HL-60 (cell line): Measurements from ENCODE around the gene TANK.

Experiments used
- DNase-seq, 2 experiments: peaks; one replicate each; pipeline ENCODE4 v3.0.0-alpha.2; 2010 to 2020; ENCODE audit warnings: low read depth in 1 of 2, low spot score in 1 of 2
- H3K27ac ChIP-seq: fragments of 250-450 bp; sonication (Bioruptor Pico); replicated peaks from 2 replicates; pipeline ENCODE4 v1.5.1; 2020; ENCODE audit warnings: mild to moderate bottlenecking, moderate library complexity
- H3K27me3 ChIP-seq: fragments of 250-450 bp; sonication (Bioruptor Pico); 2 replicates; pipeline ENCODE4 v1.5.1; 2021; ENCODE audit warnings: mild to moderate bottlenecking, moderate library complexity; ENCODE audit not compliant: insufficient read depth, poor library complexity, severe bottlenecking
- H3K4me3 ChIP-seq: replicated peaks from 2 replicates; pipeline ENCODE4 v1.5.1; 2011; ENCODE audit warnings: mild to moderate bottlenecking, control low read depth, low read length; ENCODE audit not compliant: insufficient read depth
- GABPA ChIP-seq: IDR thresholded peaks from 2 replicates; pipeline ENCODE4 v1.6.1; 2012; ENCODE audit warnings: low read depth
- POLR2AphosphoS5 ChIP-seq: IDR thresholded peaks from 2 replicates; pipeline ENCODE4 v1.6.1; 2012; ENCODE audit warnings: low read depth
- SPI1 ChIP-seq: IDR thresholded peaks from 2 replicates; pipeline ENCODE4 v1.6.1; 2012; ENCODE audit warnings: low read depth, mild to moderate bottlenecking, borderline replicate concordance
- TF ChIP-seq, protein P1 (sequence below): IDR thresholded peaks from 2 replicates; pipeline ENCODE4 v1.6.1; 2012; ENCODE audit warnings: low read depth; ENCODE audit not compliant: insufficient replicate concordance
- TF ChIP-seq, protein P2 (sequence below): IDR thresholded peaks from one replicate; pipeline ENCODE4 v1.5.1; 2011; ENCODE audit warnings: low read length, control low read depth, inconsistent platforms; ENCODE audit not compliant: insufficient read depth

TANK gene

DNA sequence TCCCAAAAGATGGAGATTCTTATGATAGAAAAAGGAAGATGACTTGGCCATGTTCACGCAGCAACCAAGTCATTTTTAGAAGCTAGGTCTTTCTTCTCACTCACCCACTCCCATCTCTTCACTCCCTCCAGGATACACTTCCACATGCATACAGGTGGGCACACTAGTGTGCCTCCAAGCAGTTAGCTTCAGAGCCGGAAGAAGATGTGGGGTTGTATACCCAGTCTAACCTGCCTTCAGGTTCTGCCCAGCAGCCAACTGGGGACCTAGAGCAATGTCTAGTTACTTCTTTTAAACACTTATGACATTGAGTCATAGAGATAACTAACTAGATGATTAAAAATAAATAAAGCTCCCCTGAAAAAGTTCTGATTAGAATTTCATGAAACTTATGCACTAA, 21.8 kb upstream of the TANK start:
- Histone ChIP-seq H3K27me3 (no peaks in the 10 kb centered on the region), H3K4me3 (no peak overlapping the region), H3K27ac (no peak overlapping the region)
- no peak for DNase-seq
- TF ChIP-seq GABPA, result no peak
- no peak for TF ChIP-seq POLR2AphosphoS5
- TF ChIP-seq SPI1, result no peak
- TF ChIP-seq, protein P1, sequence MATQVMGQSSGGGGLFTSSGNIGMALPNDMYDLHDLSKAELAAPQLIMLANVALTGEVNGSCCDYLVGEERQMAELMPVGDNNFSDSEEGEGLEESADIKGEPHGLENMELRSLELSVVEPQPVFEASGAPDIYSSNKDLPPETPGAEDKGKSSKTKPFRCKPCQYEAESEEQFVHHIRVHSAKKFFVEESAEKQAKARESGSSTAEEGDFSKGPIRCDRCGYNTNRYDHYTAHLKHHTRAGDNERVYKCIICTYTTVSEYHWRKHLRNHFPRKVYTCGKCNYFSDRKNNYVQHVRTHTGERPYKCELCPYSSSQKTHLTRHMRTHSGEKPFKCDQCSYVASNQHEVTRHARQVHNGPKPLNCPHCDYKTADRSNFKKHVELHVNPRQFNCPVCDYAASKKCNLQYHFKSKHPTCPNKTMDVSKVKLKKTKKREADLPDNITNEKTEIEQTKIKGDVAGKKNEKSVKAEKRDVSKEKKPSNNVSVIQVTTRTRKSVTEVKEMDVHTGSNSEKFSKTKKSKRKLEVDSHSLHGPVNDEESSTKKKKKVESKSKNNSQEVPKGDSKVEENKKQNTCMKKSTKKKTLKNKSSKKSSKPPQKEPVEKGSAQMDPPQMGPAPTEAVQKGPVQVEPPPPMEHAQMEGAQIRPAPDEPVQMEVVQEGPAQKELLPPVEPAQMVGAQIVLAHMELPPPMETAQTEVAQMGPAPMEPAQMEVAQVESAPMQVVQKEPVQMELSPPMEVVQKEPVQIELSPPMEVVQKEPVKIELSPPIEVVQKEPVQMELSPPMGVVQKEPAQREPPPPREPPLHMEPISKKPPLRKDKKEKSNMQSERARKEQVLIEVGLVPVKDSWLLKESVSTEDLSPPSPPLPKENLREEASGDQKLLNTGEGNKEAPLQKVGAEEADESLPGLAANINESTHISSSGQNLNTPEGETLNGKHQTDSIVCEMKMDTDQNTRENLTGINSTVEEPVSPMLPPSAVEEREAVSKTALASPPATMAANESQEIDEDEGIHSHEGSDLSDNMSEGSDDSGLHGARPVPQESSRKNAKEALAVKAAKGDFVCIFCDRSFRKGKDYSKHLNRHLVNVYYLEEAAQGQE, result no peak
- TF ChIP-seq, protein P2, sequence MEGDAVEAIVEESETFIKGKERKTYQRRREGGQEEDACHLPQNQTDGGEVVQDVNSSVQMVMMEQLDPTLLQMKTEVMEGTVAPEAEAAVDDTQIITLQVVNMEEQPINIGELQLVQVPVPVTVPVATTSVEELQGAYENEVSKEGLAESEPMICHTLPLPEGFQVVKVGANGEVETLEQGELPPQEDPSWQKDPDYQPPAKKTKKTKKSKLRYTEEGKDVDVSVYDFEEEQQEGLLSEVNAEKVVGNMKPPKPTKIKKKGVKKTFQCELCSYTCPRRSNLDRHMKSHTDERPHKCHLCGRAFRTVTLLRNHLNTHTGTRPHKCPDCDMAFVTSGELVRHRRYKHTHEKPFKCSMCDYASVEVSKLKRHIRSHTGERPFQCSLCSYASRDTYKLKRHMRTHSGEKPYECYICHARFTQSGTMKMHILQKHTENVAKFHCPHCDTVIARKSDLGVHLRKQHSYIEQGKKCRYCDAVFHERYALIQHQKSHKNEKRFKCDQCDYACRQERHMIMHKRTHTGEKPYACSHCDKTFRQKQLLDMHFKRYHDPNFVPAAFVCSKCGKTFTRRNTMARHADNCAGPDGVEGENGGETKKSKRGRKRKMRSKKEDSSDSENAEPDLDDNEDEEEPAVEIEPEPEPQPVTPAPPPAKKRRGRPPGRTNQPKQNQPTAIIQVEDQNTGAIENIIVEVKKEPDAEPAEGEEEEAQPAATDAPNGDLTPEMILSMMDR, result no peak

DNA sequence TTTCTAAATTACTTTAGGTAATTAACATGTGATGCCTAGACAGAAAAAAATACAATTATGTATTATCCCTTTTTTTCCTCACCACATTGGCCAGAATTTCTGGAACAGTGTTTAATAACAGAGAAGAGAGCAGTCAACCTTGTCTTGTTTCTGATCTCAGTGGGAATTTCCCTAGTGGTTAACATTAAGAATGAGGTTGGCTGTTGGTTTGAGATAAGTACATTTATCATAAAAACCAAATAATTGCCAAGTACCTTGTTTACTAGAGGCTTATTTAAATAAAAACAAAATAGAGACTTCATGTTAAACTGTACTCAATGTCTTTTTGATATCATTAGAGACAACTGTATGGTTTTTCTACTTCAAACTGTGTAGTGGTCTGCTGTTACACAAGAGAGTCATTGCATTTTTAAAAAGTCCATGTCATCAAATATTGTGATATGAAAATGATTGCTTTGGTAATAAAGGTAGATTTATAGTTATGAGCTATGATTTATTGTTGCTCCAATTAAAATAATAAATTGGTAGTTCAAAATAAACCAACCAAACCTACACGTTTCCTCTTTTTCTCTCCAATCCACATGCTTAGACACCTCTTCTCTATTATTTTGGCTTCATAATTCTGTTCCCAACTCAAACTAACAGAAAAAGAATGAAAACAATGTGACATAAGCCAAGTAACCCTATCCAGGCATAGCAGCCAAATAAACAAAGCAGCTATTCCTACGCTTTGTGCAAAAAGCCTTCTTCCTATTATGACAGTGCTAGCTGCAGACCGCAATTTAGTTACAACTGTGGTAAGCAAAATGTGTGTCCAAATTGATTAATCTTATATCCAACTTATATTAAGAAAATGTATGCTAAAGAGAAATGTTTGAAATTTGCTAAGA, 20.9 kb upstream of the TANK start:
- Histone ChIP-seq H3K4me3 (no peak overlapping the region), H3K27me3 (no peaks in the 10 kb centered on the region), H3K27ac (no peak overlapping the region)
- DNase-seq, result no peak
- TF ChIP-seq SPI1 (peak; percentile 14; the same call in 1 of the 2 replicates), POLR2AphosphoS5 (no peak), GABPA (no peak)
- TF ChIP-seq, protein P1, result no peak
- TF ChIP-seq, protein P2, result no peak

DNA sequence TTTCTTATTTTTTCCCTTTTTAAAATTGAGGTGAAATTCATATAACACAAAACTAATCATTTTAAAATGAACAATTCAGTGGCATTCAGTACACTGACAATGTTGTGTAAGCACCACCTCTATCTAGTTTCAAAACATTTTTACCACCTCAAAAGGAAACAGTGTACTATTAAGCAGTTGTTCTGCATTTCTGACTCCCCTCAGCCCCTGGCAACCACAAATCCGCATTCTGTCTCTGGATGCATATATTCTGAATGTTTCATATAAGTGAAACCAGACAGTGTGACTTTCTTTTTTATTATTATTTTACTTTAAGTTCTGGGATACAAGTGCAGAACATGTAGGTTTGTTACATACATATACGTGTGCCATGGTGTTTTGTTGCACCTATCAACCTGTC, 19.2 kb upstream of the TANK start:
- no peak overlapping the region for H3K4me3 ChIP-seq
- peak in 1 of 2 experiments; percentile 38 for DNase-seq

More for the DNA sequence above, 19.2 kb upstream of the TANK start:
- Histone ChIP-seq H3K27ac (no peak overlapping the region), H3K27me3 (no peaks in the 10 kb centered on the region)
- TF ChIP-seq GABPA, result no peak
- TF ChIP-seq, protein P2, result no peak
- TF ChIP-seq, protein P1, result no peak
- TF ChIP-seq SPI1, result no peak
